Measurements from ENCODE around the gene PPP6R1. TPM values are rescaled to one million over a fixed set of nuclear protein-coding genes. Genes with fewer than 3 reads are reported as not detected.

PPP6R1 gene
- total RNA-seq, 1 experiment from 2014 or later, result 48.8 TPM

Other genes starting within 250 kb of the PPP6R1 start
- gene GP6, start 220.8 kb downstream of the PPP6R1 start, total RNA-seq (2014; rRNA removed; shearing (Covaris generic)), result not detected in 2 replicates
- gene RDH13, start 195.9 kb downstream of the PPP6R1 start, total RNA-seq (2014; rRNA removed; shearing (Covaris generic)), result 2.8 and 5.3 TPM in 2 replicates
- 1.7 and 2.5 TPM in 2 replicates for gene EPS8L1, start 183.1 kb downstream of the PPP6R1 start, total RNA-seq (2014; rRNA removed; shearing (Covaris generic))
- 26.9 and 39.9 TPM in 2 replicates for gene PPP1R12C, start 141.4 kb downstream of the PPP6R1 start, total RNA-seq (2014; rRNA removed; shearing (Covaris generic))
- gene TNNT1, start 109.8 kb downstream of the PPP6R1 start, total RNA-seq (2014; rRNA removed; shearing (Covaris generic)), result 25.5 and 40.1 TPM in 2 replicates
- gene TNNI3, start 101.3 kb downstream of the PPP6R1 start, total RNA-seq (2014; rRNA removed; shearing (Covaris generic)), result 0.42 TPM in 1 of 2 replicates, not detected in the other
- gene DNAAF3, start 92.4 kb downstream of the PPP6R1 start, total RNA-seq (2014; rRNA removed; shearing (Covaris generic)), result 0.44 and 4.0 TPM in 2 replicates
- gene SYT5, start 78.7 kb downstream of the PPP6R1 start, total RNA-seq (2014; rRNA removed; shearing (Covaris generic)), result not detected in 2 replicates
- gene PTPRH, start 49.5 kb downstream of the PPP6R1 start, total RNA-seq (2014; rRNA removed; shearing (Covaris generic)), result 0.79 and 1.5 TPM in 2 replicates
- 1.2 and 1.7 TPM in 2 replicates for gene TMEM86B, start 30.3 kb downstream of the PPP6R1 start, total RNA-seq (2014; rRNA removed; shearing (Covaris generic))
- 25.5 and 37.2 TPM in 2 replicates for gene HSPBP1, start 21.1 kb upstream of the PPP6R1 start, total RNA-seq (2014; rRNA removed; shearing (Covaris generic))
- 0.17 and 2.7 TPM in 2 replicates for gene BRSK1, start 25.0 kb upstream of the PPP6R1 start, total RNA-seq (2014; rRNA removed; shearing (Covaris generic))
- not detected in 2 replicates for gene TMEM150B, start 66.3 kb upstream of the PPP6R1 start, total RNA-seq (2014; rRNA removed; shearing (Covaris generic))
- 5.2 and 10.0 TPM in 2 replicates for gene KMT5C, start 80.9 kb upstream of the PPP6R1 start, total RNA-seq (2014; rRNA removed; shearing (Covaris generic))
- gene COX6B2, start 95.7 kb upstream of the PPP6R1 start, total RNA-seq (2014; rRNA removed; shearing (Covaris generic)), result 0.30 TPM in 1 of 2 replicates, not detected in the other
- not detected in 2 replicates for gene GARIN5B, start 104.2 kb upstream of the PPP6R1 start, total RNA-seq (2014; rRNA removed; shearing (Covaris generic))
- gene IL11, start 111.4 kb upstream of the PPP6R1 start, total RNA-seq (2014; rRNA removed; shearing (Covaris generic)), result 23.0 and 39.1 TPM in 2 replicates
- gene TMEM190, start 117.8 kb upstream of the PPP6R1 start, total RNA-seq (2014; rRNA removed; shearing (Covaris generic)), result 0.22 TPM in 1 of 2 replicates, not detected in the other
- 1.1 and 1.2 TPM in 2 replicates for gene TMEM238, start 125.3 kb upstream of the PPP6R1 start, total RNA-seq (2014; rRNA removed; shearing (Covaris generic))
- 452 and 738 TPM in 2 replicates for gene RPL28, start 126.9 kb upstream of the PPP6R1 start, total RNA-seq (2014; rRNA removed; shearing (Covaris generic))
- 192 and 378 TPM in 2 replicates for gene UBE2S, start 148.8 kb upstream of the PPP6R1 start, total RNA-seq (2014; rRNA removed; shearing (Covaris generic))
- not detected in 2 replicates for gene SHISA7, start 184.3 kb upstream of the PPP6R1 start, total RNA-seq (2014; rRNA removed; shearing (Covaris generic))
- 123 and 134 TPM in 2 replicates for gene ISOC2, start 202.6 kb upstream of the PPP6R1 start, total RNA-seq (2014; rRNA removed; shearing (Covaris generic))
- gene C19orf85, start 205.7 kb upstream of the PPP6R1 start, total RNA-seq (2014; rRNA removed; shearing (Covaris generic)), result not detected in 2 replicates
- 8.8 and 13.9 TPM in 2 replicates for gene ZNF628, start 217.6 kb upstream of the PPP6R1 start, total RNA-seq (2014; rRNA removed; shearing (Covaris generic))
- 14.4 and 26.1 TPM in 2 replicates for gene NAT14, start 226.2 kb upstream of the PPP6R1 start, total RNA-seq (2014; rRNA removed; shearing (Covaris generic))
- gene SSC5D, start 229.4 kb upstream of the PPP6R1 start, total RNA-seq (2014; rRNA removed; shearing (Covaris generic)), result 1.8 and 7.2 TPM in 2 replicates